ENCODE measurements around the gene TRABD. TPM values are rescaled to one million over a fixed set of nuclear protein-coding genes. Genes with fewer than 3 reads are reported as not detected.

TRABD gene
- total RNA-seq, 1 donor from 2014 or later: 35.7 TPM

GRCh38 chr22:50178871-50179869, 6.5 kb upstream of the TRABD start:
- Histone ChIP-seq H3K9me3 (ENCODE audit: insufficient read depth, low read depth, low read length) (no peaks in the 10 kb centered on the region), H3K27ac (ENCODE audit: low read depth, low read length) (no peak overlapping the region), H2AFZ (ENCODE audit: low read depth, low read length) (no peak overlapping the region), H3K79me2 (ENCODE audit: insufficient read depth, low read length) (no peaks in the 10 kb centered on the region), H3K4me2 (ENCODE audit: low read length) (no peak overlapping the region), H4K20me1 (ENCODE audit: insufficient read depth, low read length) (no peaks in the 10 kb centered on the region), H3K27me3 (ENCODE audit: insufficient read depth, low read length) (no peaks in the 10 kb centered on the region), H3K4me3 (ENCODE audit: insufficient read depth, low read depth, low read length) (no peak overlapping the region), H3K9ac (ENCODE audit: low read length) (no peak overlapping the region), H3K36me3 (ENCODE audit: insufficient read depth, low read length) (no peaks in the 10 kb centered on the region), H3K4me1 (ENCODE audit: insufficient read depth, low read length) (no peaks in the 10 kb centered on the region)
- no peak for DNase-seq (ENCODE audit: low read depth)
- no peak for FAIRE-seq
- no peak overlapping the region for H3K4me3 Mint-ChIP-seq (ENCODE audit: unreplicated experiment)
- H3K36me3 Mint-ChIP-seq (ENCODE audit: low read depth, unreplicated experiment): peaks cover 2% of the 10 kb centered on the region
- H3K27ac Mint-ChIP-seq (ENCODE audit: unreplicated experiment): no peak overlapping the region
- H3K4me1 Mint-ChIP-seq (ENCODE audit: low read depth, unreplicated experiment): no peaks in the 10 kb centered on the region
- peaks cover 10% of the 10 kb centered on the region for H3K27me3 Mint-ChIP-seq (ENCODE audit: low read depth, unreplicated experiment)
- no peak for TF ChIP-seq EZH2 (IDR thresholded peaks at IDR 0.05; ENCODE audit: insufficient read depth, low read length)
- TF ChIP-seq CTCF (IDR thresholded peaks at IDR 0.05; ENCODE audit: insufficient read depth, low read depth, low read length): no peak
- no peaks in the 10 kb centered on the region for H3K9me3 Mint-ChIP-seq (ENCODE audit: unreplicated experiment)

DNA sequence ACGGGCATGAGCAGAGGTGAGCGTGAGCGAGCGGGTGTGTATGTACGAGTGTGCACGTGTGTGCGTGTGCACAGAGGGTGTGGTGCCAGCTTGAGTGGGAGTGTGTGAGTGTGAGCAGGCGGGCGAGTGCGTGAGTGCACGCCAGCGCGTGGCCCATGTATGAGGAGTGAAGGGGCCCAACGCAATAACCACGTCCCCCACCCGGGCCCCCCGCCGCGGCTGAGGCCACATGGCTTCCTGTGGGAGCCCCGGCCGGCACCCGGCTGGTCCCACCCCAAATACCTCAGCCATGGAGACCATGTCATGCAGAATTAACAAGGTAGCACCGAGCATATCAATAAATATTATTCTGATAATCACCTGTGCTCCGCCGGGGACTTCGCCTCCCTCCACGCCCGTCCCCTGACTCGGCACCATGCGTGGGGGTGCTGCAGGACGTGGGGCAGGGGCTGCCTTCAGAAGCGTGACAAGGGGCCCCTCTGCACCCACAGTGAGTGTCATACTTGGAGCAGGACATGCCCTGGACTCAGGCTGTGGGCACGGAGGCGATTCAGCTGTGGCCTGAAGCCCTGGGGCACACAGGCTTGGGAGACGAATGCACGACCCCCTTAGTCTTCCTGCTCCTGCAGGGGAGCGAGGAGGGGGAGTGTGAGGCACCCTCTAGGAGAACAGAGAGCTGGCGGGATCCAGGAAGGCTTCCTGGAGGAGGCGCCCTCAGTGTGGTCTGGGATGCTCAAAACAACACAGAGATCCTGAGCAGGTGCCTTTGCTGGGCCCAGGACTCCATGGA, 5.6 kb upstream of the TRABD start:
- Histone ChIP-seq H3K27me3 (ENCODE audit: insufficient read depth, low read length) (no peaks in the 10 kb centered on the region), H3K9ac (ENCODE audit: low read length) (no peak overlapping the region), H4K20me1 (ENCODE audit: insufficient read depth, low read length) (no peaks in the 10 kb centered on the region), H3K4me3 (ENCODE audit: insufficient read depth, low read depth, low read length) (no peak overlapping the region), H3K27ac (ENCODE audit: low read depth, low read length) (no peak overlapping the region), H3K9me3 (ENCODE audit: insufficient read depth, low read depth, low read length) (no peaks in the 10 kb centered on the region), H3K4me1 (ENCODE audit: insufficient read depth, low read length) (peaks cover 3% of the 10 kb centered on the region), H2AFZ (ENCODE audit: low read depth, low read length) (no peak overlapping the region), H3K79me2 (ENCODE audit: insufficient read depth, low read length) (no peaks in the 10 kb centered on the region), H3K4me2 (ENCODE audit: low read length) (no peak overlapping the region), H3K36me3 (ENCODE audit: insufficient read depth, low read length) (no peaks in the 10 kb centered on the region)
- no peak overlapping the region for H3K27ac Mint-ChIP-seq (ENCODE audit: unreplicated experiment)
- no peak overlapping the region for H3K4me3 Mint-ChIP-seq (ENCODE audit: unreplicated experiment)
- TF ChIP-seq CTCF (IDR thresholded peaks at IDR 0.05; ENCODE audit: insufficient read depth, low read depth, low read length) (no peak), EZH2 (IDR thresholded peaks at IDR 0.05; ENCODE audit: insufficient read depth, low read length) (no peak)
- no peak for FAIRE-seq
- H3K27me3 Mint-ChIP-seq (ENCODE audit: low read depth, unreplicated experiment): peaks cover 10% of the 10 kb centered on the region
- peaks cover 2% of the 10 kb centered on the region for H3K36me3 Mint-ChIP-seq (ENCODE audit: low read depth, unreplicated experiment)
- H3K4me1 Mint-ChIP-seq (ENCODE audit: low read depth, unreplicated experiment): no peaks in the 10 kb centered on the region
- no peaks in the 10 kb centered on the region for H3K9me3 Mint-ChIP-seq (ENCODE audit: unreplicated experiment)
- no peak for DNase-seq (ENCODE audit: low read depth)
